Measurements from ENCODE around the gene DPP10.

- TF ChIP-seq EP300 (IDR thresholded peaks at IDR 0.05; ENCODE audit: borderline replicate concordance in 1 of 2, control insufficient read depth in 1 of 2, low read depth in 2 of 2, low read length in 2 of 2) (no peak), USF2 (IDR thresholded peaks at IDR 0.05; ENCODE audit: borderline replicate concordance, low read depth, low read length) (no peak), JUNB (IDR thresholded peaks at IDR 0.05) (no peak), NR2C2 (IDR thresholded peaks at IDR 0.05; ENCODE audit: borderline replicate concordance, control insufficient read depth, insufficient read length, low read depth) (no peak), EZH2 (IDR thresholded peaks at IDR 0.05; ENCODE audit: borderline replicate concordance, control insufficient read depth, low read depth, low read length) (no peak), SIN3A (IDR thresholded peaks at IDR 0.05; ENCODE audit: low read depth, low read length) (no peak), CHD1 (IDR thresholded peaks at IDR 0.05; ENCODE audit: low read depth, low read length) (no peak), BCL11A (IDR thresholded peaks at IDR 0.05; ENCODE audit: low read depth, low read length) (no peak), POLR2AphosphoS2 (IDR thresholded peaks at IDR 0.05; ENCODE audit: low read depth, low read length) (no peak), RELA (IDR thresholded peaks at IDR 0.05; ENCODE audit: borderline replicate concordance, partially characterized antibody) (no peak)
- TF ChIP-seq, protein P1, sequence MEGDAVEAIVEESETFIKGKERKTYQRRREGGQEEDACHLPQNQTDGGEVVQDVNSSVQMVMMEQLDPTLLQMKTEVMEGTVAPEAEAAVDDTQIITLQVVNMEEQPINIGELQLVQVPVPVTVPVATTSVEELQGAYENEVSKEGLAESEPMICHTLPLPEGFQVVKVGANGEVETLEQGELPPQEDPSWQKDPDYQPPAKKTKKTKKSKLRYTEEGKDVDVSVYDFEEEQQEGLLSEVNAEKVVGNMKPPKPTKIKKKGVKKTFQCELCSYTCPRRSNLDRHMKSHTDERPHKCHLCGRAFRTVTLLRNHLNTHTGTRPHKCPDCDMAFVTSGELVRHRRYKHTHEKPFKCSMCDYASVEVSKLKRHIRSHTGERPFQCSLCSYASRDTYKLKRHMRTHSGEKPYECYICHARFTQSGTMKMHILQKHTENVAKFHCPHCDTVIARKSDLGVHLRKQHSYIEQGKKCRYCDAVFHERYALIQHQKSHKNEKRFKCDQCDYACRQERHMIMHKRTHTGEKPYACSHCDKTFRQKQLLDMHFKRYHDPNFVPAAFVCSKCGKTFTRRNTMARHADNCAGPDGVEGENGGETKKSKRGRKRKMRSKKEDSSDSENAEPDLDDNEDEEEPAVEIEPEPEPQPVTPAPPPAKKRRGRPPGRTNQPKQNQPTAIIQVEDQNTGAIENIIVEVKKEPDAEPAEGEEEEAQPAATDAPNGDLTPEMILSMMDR (IDR thresholded peaks at IDR 0.05 in 2 of 3, conservative IDR thresholded peaks at IDR 0.05 in 1 of 3; ENCODE audit: control insufficient read depth in 2 of 3, extremely low read depth in 1 of 3, insufficient read depth in 1 of 3, low read depth in 3 of 3, low read length in 3 of 3) = no peak
Observed at GRCh38 chr2:114727012-114727411, 284.6 kb downstream of the DPP10 start.

Measured in GM12878 (cell line).